ENCODE results near the gene KRTAP1-1.
"Not testable (repeated sequence)": the region's sequence is repeated elsewhere in the genome, so short reads cannot be mapped to it uniquely, and the experiment has no call there.

Gene KRTAP1-1

DNA sequence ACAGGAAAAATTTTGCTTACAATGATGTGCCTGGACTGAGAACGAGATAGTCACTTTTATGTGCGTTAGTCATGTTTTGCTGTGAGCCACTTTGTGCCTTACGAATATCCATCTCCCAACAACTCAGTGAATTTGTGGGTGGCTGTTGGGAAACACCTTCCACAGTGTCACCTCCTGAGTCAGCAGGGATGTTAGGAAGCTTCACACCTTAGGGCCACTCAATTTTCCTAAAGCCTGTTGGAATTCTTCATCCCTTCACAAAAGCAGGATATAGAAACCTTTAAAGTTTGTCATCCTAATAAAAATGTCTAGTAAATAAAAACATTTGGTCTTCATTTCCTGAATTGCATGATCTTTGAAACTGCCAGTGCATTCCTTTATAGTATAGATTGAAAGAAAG is 28.1 kb downstream of the KRTAP1-1 start:
- TF ChIP-seq JUND (IDR thresholded peaks at IDR 0.05; ENCODE audit: low read depth), result no peak
- in situ Hi-C loops (cut with HindIII; ENCODE audit: low pct_unique_long_range_greater_than_20kb, low sequenced_read_pairs), result no loop called here

DNA sequence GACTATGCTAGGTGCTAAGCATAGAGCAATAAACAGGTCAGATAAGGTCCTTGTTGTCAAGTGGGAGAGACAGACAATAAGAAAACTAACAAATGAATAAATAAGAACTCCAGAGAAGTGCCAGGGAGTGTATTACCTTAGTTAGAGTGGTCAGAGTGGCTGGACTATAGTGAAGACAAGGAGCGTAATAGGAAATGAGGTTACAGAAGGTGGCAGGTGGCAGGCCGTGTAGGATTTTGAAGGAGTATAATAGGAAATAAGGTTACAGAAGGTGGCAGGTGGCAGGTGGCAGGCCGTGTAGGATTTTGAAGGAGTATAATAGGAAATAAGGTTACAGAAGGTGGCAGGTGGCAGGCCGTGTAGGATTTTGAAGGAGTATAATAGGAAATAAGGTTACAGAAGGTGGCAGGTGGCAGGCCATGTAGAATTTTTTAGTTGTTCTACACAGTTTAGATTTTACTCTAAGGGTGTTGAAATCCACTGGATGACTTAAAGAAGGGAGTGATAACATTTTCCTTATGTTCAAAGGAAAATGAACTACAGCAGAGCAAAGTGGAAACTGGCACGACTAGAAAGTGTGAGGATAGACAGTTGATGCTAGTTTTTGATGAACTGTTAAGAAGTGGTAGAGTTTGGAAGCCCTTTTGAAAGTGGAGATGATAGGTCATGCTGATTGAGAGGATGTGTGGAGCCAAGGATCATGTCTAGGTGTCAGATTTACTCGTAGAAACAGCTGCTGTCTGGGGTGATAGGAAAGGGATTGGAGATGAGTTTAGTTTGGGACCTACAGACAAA is 28.7 kb downstream of the KRTAP1-1 start:
- TF ChIP-seq JUND (IDR thresholded peaks at IDR 0.05; ENCODE audit: low read depth), result no peak
- in situ Hi-C loops (cut with HindIII; ENCODE audit: low pct_unique_long_range_greater_than_20kb, low sequenced_read_pairs), result no loop called here
- no peak for DNase-seq (ENCODE audit: low read depth in 1 of 2, low spot score in 1 of 2)

More for the DNA sequence above, 28.1 kb downstream of the KRTAP1-1 start:
- no peak for DNase-seq (ENCODE audit: low read depth in 1 of 2, low spot score in 1 of 2)

DNA sequence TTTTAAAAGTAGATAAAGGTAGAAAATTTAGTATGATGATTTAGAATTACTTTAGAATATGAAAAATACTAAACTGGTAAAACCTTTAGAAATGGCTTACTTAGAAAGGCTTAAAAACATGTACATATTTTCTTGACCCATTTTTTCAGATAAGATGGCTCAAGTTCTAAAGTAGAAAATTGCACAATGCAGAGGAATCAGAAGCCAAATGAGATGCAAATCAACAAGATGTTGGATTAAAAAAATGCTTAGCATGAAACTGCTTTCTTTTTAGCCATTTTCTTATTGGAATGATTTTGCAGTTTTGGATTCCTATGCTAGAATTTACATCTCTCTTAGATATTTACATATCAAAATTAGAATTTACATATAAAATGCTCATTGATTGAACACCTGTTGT is 30.8 kb downstream of the KRTAP1-1 start:
- no peak for DNase-seq (ENCODE audit: low read depth in 1 of 2, low spot score in 1 of 2)
- TF ChIP-seq JUND (IDR thresholded peaks at IDR 0.05; ENCODE audit: low read depth), result no peak
- in situ Hi-C loops (cut with HindIII; ENCODE audit: low pct_unique_long_range_greater_than_20kb, low sequenced_read_pairs), result no loop called here

DNA sequence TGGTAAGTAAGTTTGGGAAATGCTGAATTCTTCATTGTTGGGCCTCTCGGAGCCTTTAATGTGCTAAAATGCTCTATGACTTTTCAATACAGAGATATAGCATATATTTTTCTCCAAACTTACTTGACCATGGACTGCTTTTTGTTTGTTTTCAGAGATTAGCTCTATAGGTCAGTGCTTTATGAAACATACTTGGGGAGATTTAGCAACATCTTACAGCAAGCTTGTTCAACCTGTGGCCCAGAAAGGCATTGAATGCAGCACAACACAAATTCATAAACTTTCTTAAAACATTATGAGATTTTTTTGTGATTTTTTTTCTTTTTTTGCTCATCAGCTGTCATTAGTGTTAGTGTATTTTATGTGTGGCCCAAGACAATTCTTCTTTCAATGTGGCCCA is 31.3 kb downstream of the KRTAP1-1 start:
- in situ Hi-C loops (cut with HindIII; ENCODE audit: low pct_unique_long_range_greater_than_20kb, low sequenced_read_pairs), result no loop called here
- DNase-seq (ENCODE audit: low read depth in 1 of 2, low spot score in 1 of 2), result no peak
- TF ChIP-seq JUND (IDR thresholded peaks at IDR 0.05; ENCODE audit: low read depth), result no peak

DNA sequence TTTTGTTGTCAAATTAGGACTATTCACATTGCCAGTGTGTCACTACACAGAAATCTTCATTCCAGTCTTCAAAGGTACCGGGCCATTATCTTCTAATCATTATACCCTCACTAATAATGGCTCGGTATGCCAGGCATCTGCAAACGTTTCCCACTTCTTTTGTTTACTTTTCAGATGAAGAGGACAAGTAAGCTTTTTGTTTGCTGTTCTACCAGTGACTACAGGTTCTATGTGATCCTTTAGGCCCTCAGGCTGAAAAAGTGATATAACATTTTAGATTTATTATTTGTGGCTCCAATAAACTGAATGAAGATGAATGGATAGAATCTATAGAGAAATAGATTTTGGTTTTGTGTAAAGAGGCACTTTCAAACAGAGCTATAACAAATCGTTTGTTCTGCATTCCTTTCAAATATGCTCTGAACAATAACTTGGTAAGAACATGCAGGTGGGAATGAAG is 31.9 kb downstream of the KRTAP1-1 start:
- in situ Hi-C loops (cut with HindIII; ENCODE audit: low pct_unique_long_range_greater_than_20kb, low sequenced_read_pairs), result no loop called here
- TF ChIP-seq JUND (IDR thresholded peaks at IDR 0.05; ENCODE audit: low read depth), result peak; percentile 96
- peak; percentile 45 to 94 for DNase-seq (ENCODE audit: low read depth in 1 of 2, low spot score in 1 of 2)

DNA sequence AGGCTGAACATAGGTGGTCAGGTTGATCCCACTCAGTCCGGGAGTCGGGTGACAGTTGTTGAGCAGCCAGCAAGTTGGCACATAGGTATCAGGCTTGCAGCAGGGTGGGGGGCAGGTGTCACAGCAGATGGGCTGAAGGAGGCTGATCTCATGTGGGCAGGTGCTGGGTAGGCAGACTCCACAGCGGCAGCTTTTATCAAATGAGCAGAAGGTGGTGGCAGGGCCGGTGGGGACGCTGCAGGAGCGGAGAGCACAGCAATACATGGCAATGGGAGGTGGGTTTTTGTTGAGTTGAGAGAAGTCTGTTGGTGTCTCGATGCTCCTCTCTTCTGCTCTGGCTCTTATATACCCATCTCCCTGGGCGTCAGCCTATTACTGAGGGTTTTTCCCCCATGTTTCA is 32.4 kb downstream of the KRTAP1-1 start, which contains the start of gene KRTAP3-1:
TSS of gene KRTAP3-1 (minus strand) at position 318 of the 400 bp plus-strand sequence. CDS start at position 264, 54 bp downstream.
- TF ChIP-seq JUND (IDR thresholded peaks at IDR 0.05; ENCODE audit: low read depth), result no peak
- in situ Hi-C loops (cut with HindIII; ENCODE audit: low pct_unique_long_range_greater_than_20kb, low sequenced_read_pairs), result no loop called here
- peak in 1 of 2 experiments; percentile 35 for DNase-seq (ENCODE audit: low read depth in 1 of 2, low spot score in 1 of 2)

DNA sequence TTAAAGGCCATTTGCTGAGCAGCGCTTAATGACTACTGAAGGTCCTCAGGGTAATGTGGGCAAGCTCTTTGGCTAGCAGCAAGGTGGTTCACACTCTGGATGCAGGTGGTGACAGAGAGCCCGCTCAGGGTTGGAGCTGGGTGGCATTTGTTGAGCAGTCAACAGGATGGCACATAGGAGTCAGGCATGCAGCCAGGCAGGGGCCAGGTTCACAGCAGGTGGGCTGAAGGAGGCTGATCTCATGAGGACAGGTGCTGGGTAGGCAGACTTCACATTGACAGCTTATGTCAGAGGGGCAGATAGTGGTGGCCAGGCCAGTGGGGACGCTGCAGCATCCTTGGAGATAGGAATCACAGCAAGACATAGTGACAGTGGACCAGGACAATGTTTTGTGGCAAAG is 36.9 kb downstream of the KRTAP1-1 start:
- in situ Hi-C loops (cut with HindIII; ENCODE audit: low pct_unique_long_range_greater_than_20kb, low sequenced_read_pairs), result no loop called here
- no peak for TF ChIP-seq JUND (IDR thresholded peaks at IDR 0.05; ENCODE audit: low read depth)
- DNase-seq (ENCODE audit: low read depth in 1 of 2, low spot score in 1 of 2), result no peak

DNA sequence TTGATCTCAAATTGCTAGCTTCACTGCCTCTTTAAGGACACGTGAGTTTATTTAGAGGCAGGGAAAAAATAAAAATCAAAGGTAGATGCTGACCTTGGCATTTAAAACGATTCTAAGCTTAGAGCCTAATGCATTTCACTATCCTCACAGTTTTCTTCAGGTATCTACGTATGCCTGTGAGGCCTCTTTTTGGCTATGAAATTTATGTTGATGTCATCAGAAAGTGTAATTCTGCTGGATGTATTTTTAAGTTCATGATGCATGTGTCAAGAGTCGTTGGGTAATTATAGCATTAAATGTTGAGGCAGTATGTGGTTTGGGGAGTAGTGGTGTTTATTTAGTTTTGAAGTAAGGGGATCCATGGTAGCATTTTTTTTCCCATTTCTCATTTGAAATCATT is 37.3 kb downstream of the KRTAP1-1 start:
- no peak for TF ChIP-seq JUND (IDR thresholded peaks at IDR 0.05; ENCODE audit: low read depth)
- DNase-seq (ENCODE audit: low read depth in 1 of 2, low spot score in 1 of 2), result no peak
- in situ Hi-C loops (cut with HindIII; ENCODE audit: low pct_unique_long_range_greater_than_20kb, low sequenced_read_pairs), result no loop called here

DNA sequence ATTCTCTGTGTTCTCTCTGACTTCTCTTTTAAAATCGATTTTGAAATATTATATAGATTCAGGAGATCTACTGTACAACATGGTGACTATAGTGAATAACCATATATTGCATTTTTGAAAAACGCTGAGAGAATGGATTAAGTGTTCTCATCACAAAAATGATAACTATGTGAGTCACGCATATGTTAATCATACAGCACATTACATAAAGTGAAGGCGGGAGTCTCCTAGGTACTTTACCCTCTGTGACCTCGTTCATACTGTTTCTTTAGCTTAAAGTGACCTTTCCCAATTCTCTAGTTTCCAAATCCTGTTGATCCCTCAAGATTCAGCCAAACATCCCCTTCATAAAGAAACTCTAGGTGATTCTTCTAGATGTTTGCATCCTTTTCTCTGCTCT is 38.4 kb downstream of the KRTAP1-1 start:
- in situ Hi-C loops (cut with HindIII; ENCODE audit: low pct_unique_long_range_greater_than_20kb, low sequenced_read_pairs), result no loop called here
- no peak for DNase-seq (ENCODE audit: low read depth in 1 of 2, low spot score in 1 of 2)
- TF ChIP-seq JUND (IDR thresholded peaks at IDR 0.05; ENCODE audit: low read depth), result no peak

DNA sequence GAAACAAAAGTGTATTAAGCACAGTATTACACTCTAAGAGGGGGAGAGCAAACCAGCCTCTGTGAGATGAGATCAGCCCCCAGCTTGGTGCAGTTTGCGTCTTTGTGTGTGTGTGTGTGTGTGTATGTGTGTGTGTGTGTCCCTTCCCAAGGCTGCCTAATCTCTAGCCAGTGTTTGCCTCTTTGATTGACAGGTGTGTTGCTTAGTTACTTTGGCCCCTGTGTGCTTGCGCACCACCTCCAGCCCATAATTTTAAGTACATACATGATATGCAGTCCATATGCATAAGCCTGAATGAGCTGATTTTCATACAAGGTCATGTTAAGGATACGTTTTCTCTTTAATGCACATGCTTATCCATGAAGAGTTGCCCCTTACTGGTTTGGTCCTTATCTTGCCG is 39.5 kb downstream of the KRTAP1-1 start:
- no peak for TF ChIP-seq JUND (IDR thresholded peaks at IDR 0.05; ENCODE audit: low read depth)
- in situ Hi-C loops (cut with HindIII; ENCODE audit: low pct_unique_long_range_greater_than_20kb, low sequenced_read_pairs), result no loop called here

DNA sequence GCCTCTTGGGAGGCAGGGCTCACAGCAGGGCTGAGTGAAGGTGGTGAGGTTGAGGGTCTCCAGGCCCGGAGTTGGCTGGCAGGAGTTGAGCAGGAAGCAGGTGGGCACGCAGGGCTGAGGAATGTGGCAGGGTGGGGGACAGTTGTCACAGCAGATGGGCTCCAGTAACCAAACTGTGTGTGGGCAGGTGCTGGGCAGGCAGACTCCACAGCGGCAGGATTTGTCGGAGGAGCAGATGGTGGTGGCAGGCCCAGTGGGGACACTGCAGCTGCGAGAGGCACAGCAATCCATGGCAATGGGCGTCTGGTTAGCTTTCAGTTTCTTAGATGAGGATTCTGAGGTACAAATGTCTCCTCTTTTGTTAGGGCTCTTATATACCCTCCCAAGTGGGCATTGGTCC is 41.7 kb downstream of the KRTAP1-1 start, which contains the start of gene KRTAP3-2:
TSS of gene KRTAP3-2 (minus strand) at position 344 of the 400 bp plus-strand sequence. CDS start at position 291, 53 bp downstream.
- DNase-seq (ENCODE audit: low read depth in 1 of 2, low spot score in 1 of 2); in situ Hi-C loops (cut with HindIII; ENCODE audit: low pct_unique_long_range_greater_than_20kb, low sequenced_read_pairs): not testable (repeated sequence)

More for the DNA sequence above, 39.5 kb downstream of the KRTAP1-1 start:
- no peak for DNase-seq (ENCODE audit: low read depth in 1 of 2, low spot score in 1 of 2)

DNA sequence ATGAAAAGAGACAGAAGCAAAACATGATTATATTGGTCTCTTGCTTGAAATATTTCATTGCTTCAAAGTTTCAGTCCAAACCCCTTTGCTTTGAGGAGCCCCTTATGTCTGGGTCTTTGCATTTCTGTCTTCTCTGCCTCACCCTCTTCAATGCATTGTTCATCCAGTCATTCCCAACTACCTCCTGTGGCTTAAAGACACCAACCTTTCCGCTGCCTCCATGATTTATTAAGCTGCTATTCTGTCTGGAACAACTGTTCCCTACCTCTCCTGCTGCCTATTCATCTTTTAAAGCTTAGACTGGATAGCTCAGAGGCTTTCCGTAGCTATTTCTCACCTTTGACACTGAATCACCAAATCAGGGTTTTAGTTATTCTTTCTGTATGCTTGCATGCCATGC is 43.9 kb downstream of the KRTAP1-1 start:
- DNase-seq (ENCODE audit: low read depth in 1 of 2, low spot score in 1 of 2), result no peak
- TF ChIP-seq JUND (IDR thresholded peaks at IDR 0.05; ENCODE audit: low read depth), result no peak
- in situ Hi-C loops (cut with HindIII; ENCODE audit: low pct_unique_long_range_greater_than_20kb, low sequenced_read_pairs), result no loop called here

DNA sequence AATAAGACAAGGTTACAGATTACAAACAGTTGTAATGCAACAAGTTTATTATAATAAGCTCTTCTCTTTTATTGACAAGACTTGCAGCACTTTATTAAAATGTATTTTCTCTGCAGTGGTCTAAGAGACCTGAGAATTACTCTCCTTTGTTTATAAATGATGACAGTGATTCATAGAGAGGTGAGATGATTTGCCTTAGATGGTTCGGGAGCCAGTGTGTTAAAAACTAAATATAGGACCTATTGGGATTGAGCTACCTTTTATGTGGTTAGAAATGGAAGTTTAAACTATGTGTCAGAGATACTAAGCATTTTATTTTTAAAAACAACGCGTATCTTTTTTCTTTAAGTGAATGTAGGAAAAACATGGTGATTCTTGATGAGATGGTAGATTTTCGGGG is 44.4 kb downstream of the KRTAP1-1 start:
- no peak for TF ChIP-seq JUND (IDR thresholded peaks at IDR 0.05; ENCODE audit: low read depth)
- DNase-seq (ENCODE audit: low read depth in 1 of 2, low spot score in 1 of 2), result no peak
- in situ Hi-C loops (cut with HindIII; ENCODE audit: low pct_unique_long_range_greater_than_20kb, low sequenced_read_pairs), result no loop called here
